Measurements from ENCODE around the gene RPS27A. TPM values are rescaled to one million over a fixed set of nuclear protein-coding genes. Genes with fewer than 3 reads are reported as not detected.
"Not testable (repeated sequence)": the region's sequence is repeated elsewhere in the genome, so short reads cannot be mapped to it uniquely, and the experiment has no call there.

Gene RPS27A
- total and polyA plus RNA-seq, 9 of the 15 experiments (the other 6 are each of a cell fraction or from before 2014, with no cell fraction given), result 1,383 to 3,282 (median 2,242) TPM

- POLR2A ChIA-PET; CTCF ChIA-PET (ENCODE audit: low intra/inter-chr PET ratio): not testable (repeated sequence)
Observed at GRCh38 chr2:55274346-55274745, 41.9 kb downstream of the RPS27A start.

GRCh38 chr2:55277310-55277709 is 44.8 kb downstream of the RPS27A start:
- H3K4me3 ChIP-seq, result no peak overlapping the region
- H3K9ac ChIP-seq (ENCODE audit: insufficient read depth in 1 of 2, low read depth in 2 of 2, low read length in 2 of 2), result no peak overlapping the region
- no peaks in the 10 kb centered on the region for H3K36me3 ChIP-seq (ENCODE audit: control insufficient read depth, insufficient read depth, low read length)
- ChIA-PET CTCF (ENCODE audit: low intra/inter-chr PET ratio) (no interaction called here), POLR2A (interaction anchor here (0.6 kb wide), 1 partner anchor 1038 kb away, joined by 3 read pairs; no protein-coding TSS in a partner anchor)
- H2AFZ ChIP-seq (ENCODE audit: low read depth, low read length), result peak overlapping the region; percentile 37; the same call in 1 of the 2 replicates
- WGBS (ENCODE audit: insufficient coverage, low coverage, missing lambda C conversion rate), result 81% methylated on average over 3 of the region's 3 CpGs
- in situ Hi-C loops (cut with MboI), result no loop called here
- peaks cover 2 to 8% of the 10 kb centered on the region in 2 experiments; a peak in 3 of 5 replicates for H3K4me1 ChIP-seq (replicated peaks in 1 of 2; ENCODE audit: control insufficient read depth in 2 of 2, insufficient read depth in 2 of 2, low read length in 2 of 2)
- FAIRE-seq (peak; percentile 72), DNase-seq (ENCODE audit: extremely low read depth in 1 of 4, low spot score in 3 of 4) (no peak), ATAC-seq (no peak)
- H3K9me1 ChIP-seq (ENCODE audit: control insufficient read depth, insufficient read depth, low read length), result no peaks in the 10 kb centered on the region
- intact Hi-C loops (cut with micrococcal nuclease), result no loop called here
- H4K20me1 ChIP-seq (replicated peaks; ENCODE audit: control insufficient read depth, insufficient read depth, low read length), result no peaks in the 10 kb centered on the region
- BruUV-seq (replicated peaks), result no TSS peak
- no peaks in the 10 kb centered on the region for H3K27me3 ChIP-seq (ENCODE audit: control insufficient read depth in 2 of 2, insufficient read depth in 2 of 2, low read length in 2 of 2)
- no peaks in the 10 kb centered on the region; the same call in 1 of the 2 replicates for H3K9me3 ChIP-seq (replicated peaks; ENCODE audit: control insufficient read depth, insufficient read depth, low read depth, low read length)
- no peak for TF ChIP-seq CEBPB (tag; IDR thresholded peaks at IDR 0.05)
- TF ChIP-seq, protein P1, sequence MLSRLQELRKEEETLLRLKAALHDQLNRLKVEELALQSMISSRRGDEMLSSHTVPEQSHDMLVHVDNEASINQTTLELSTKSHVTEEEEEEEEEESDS (CRISPR knock-in tag; IDR thresholded peaks at IDR 0.05), result no peak
- no peak for TF ChIP-seq U2AF2 (optimal IDR thresholded peaks at IDR 0.05; ENCODE audit: low read depth, low read length)
- no peak overlapping the region for H3K27ac ChIP-seq (ENCODE audit: extremely low read depth, low read depth, low read length)
- no peak overlapping the region for H3K4me2 ChIP-seq (ENCODE audit: insufficient read depth, low read length)
- H3K79me2 ChIP-seq (ENCODE audit: control insufficient read depth, insufficient read depth, low read length), result peaks cover 8% of the 10 kb centered on the region

More at GRCh38 chr2:55274346-55274745, 41.9 kb downstream of the RPS27A start:
- FAIRE-seq; BruUV-seq (replicated peaks); H3K27ac ChIP-seq (ENCODE audit: extremely low read depth, low read depth, low read length); H3K9ac ChIP-seq (ENCODE audit: insufficient read depth in 1 of 2, low read depth in 2 of 2, low read length in 2 of 2); ATAC-seq; DNase-seq (ENCODE audit: extremely low read depth in 1 of 4, low spot score in 3 of 4); H2AFZ ChIP-seq (ENCODE audit: low read depth, low read length); H4K20me1 ChIP-seq (replicated peaks; ENCODE audit: control insufficient read depth, insufficient read depth, low read length); H3K4me2 ChIP-seq (ENCODE audit: insufficient read depth, low read length); H3K4me3 ChIP-seq; H3K27me3 ChIP-seq (ENCODE audit: control insufficient read depth in 2 of 2, insufficient read depth in 2 of 2, low read length in 2 of 2); H3K79me2 ChIP-seq (ENCODE audit: control insufficient read depth, insufficient read depth, low read length); in situ Hi-C loops (cut with MboI); intact Hi-C loops (cut with micrococcal nuclease); H3K9me1 ChIP-seq (ENCODE audit: control insufficient read depth, insufficient read depth, low read length); H3K4me1 ChIP-seq (replicated peaks in 1 of 2; ENCODE audit: control insufficient read depth in 2 of 2, insufficient read depth in 2 of 2, low read length in 2 of 2); H3K36me3 ChIP-seq (ENCODE audit: control insufficient read depth, insufficient read depth, low read length); H3K9me3 ChIP-seq (replicated peaks; ENCODE audit: control insufficient read depth, insufficient read depth, low read depth, low read length): not testable (repeated sequence)
- TF ChIP-seq KDM1A (IDR thresholded peaks at IDR 0.05), result peak; percentile 10 to 21; a peak in 1 of 4 replicates
- WGBS (ENCODE audit: insufficient coverage, low coverage, missing lambda C conversion rate), result 78% methylated on average over 1 of the region's 2 CpGs
